Measurements from ENCODE around the gene BMERB1. TPM values are rescaled to one million over a fixed set of nuclear protein-coding genes. Genes with fewer than 3 reads are reported as not detected.
"Not testable (repeated sequence)": the region's sequence is repeated elsewhere in the genome, so short reads cannot be mapped to it uniquely, and the experiment has no call there.

BMERB1 gene
- 10.6 and 12.8 TPM in 2 replicates for total RNA-seq

DNA sequence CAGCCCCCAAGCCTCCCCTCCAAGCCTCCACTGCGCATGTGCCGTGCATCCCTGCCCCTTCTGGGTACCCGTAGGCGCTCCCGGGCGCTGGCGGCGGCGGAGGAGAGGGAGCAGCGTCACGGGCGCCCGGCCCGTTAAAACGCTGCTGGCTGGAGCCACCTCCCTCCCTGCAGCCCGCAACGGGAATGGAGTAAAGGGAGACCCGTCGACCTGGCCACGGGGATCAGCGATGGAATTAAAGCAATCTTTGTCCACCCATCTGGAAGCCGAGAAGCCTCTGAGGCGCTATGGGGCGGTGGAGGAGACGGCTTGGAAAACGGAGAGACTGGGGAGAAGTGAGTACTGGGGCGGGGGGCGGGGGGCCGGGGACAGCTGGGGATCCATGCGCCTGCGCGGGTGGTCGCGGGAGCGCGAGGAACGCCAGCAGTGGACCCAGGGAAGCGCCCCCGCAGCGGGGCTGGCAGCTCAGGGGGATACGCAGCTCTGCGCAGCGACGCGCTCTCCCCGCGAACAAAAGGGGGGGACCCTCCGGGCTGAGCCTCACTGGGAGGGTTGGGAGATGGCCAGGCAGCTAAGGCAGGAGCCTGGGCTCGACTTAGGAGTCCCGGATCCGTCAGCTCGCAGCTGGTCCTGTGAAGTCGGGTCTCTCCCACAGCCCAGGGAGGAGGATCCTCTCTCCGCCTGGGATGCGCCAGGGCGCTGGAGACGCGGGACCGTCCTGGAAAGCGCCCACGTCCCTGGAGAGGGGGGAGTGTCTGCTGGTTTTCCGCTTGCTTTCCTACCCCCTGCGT, at the start of gene BMERB1:
TSS of gene BMERB1 (plus strand) at position 164 of the 791 bp plus-strand sequence. CDS start at position 230, 66 bp downstream.
- Mint-ChIP-seq H3K27ac (no peak within 1 kb of the TSS), H3K4me3 (ENCODE audit: low read depth) (peak within 1 kb of the TSS; percentile 86), H3K9me3 (no peaks in the 10 kb centered on the region), H3K36me3 (ENCODE audit: low read depth) (peaks cover 4% of the 10 kb centered on the region), H3K27me3 (ENCODE audit: low read depth) (peaks cover 22% of the 10 kb centered on the region), H3K4me1 (ENCODE audit: low read depth) (peaks cover 18% of the 10 kb centered on the region)
- intact Hi-C loops (cut with micrococcal nuclease), result no loop called here
- peak; percentile 33 for DNase-seq (ENCODE audit: low spot score)

DNA sequence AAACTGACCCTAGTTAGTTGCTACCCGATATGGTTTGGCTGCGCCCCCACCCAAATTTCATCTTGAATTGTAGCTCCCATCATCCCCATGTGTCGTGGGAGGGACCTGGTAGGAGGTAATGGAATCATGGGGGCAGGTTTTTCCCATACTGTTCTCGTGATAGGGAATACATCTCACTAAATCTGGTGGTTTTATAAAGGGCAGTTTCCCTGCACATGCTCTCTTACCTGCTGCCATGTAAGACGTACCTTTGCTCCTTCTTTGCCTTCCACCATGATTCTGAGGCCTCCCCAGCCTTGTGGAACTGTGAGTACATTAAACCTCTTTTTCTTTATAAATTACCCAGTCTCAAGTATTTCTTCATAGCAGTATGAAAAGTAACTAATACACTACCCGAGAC, 46.3 kb upstream of the BMERB1 start:
- DNase-seq (ENCODE audit: low spot score); intact Hi-C loops (cut with micrococcal nuclease); H3K9me3 Mint-ChIP-seq; H3K4me3 Mint-ChIP-seq (ENCODE audit: low read depth); H3K27me3 Mint-ChIP-seq (ENCODE audit: low read depth); H3K36me3 Mint-ChIP-seq (ENCODE audit: low read depth); H3K4me1 Mint-ChIP-seq (ENCODE audit: low read depth); H3K27ac Mint-ChIP-seq: not testable (repeated sequence)

DNA sequence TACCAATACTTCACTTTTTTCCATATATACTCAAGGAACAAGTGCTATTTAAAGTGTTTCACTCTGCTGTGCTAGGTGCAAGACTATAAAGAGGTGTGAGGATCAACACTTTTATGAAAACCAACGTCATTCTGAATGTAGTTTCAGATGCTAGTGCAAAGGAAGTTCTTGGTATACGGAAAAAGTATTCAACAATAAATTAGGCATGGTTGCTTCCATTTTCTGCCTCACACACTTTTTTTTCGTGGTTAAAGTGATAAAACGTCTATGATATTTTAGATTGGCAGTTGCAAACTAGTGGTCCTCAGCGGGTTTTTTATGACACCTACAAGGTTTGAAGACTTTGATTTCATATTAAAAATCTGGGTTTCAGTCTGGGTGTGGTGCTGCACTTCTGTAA, 44.5 kb upstream of the BMERB1 start:
- H3K4me3 Mint-ChIP-seq (ENCODE audit: low read depth); H3K4me1 Mint-ChIP-seq (ENCODE audit: low read depth); DNase-seq (ENCODE audit: low spot score); H3K27ac Mint-ChIP-seq; H3K36me3 Mint-ChIP-seq (ENCODE audit: low read depth); H3K9me3 Mint-ChIP-seq; intact Hi-C loops (cut with micrococcal nuclease): not testable (repeated sequence)
- H3K27me3 Mint-ChIP-seq (ENCODE audit: low read depth), result peaks cover 14% of the 10 kb centered on the region

DNA sequence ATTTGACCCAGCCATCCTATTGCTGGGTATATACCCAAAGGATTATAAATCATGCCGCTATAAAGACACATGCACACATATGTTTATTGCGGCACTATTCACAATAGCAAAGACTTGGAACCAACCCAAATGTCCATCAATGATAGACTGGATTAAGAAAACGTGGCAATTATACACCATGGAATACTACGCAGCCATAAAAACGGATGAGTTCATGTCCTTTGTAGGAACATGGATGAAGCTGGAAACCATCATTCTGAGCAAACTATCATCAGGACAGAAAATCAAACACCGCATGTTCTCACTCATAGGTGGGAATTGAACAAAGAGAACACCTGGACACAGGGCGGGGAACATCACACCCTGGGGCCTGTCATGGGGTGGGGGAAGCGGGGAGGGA, 41.4 kb upstream of the BMERB1 start:
- H3K9me3 Mint-ChIP-seq; H3K27ac Mint-ChIP-seq; H3K36me3 Mint-ChIP-seq (ENCODE audit: low read depth); DNase-seq (ENCODE audit: low spot score); H3K4me3 Mint-ChIP-seq (ENCODE audit: low read depth); intact Hi-C loops (cut with micrococcal nuclease); H3K4me1 Mint-ChIP-seq (ENCODE audit: low read depth): not testable (repeated sequence)
- H3K27me3 Mint-ChIP-seq (ENCODE audit: low read depth), result peaks cover 28% of the 10 kb centered on the region

DNA sequence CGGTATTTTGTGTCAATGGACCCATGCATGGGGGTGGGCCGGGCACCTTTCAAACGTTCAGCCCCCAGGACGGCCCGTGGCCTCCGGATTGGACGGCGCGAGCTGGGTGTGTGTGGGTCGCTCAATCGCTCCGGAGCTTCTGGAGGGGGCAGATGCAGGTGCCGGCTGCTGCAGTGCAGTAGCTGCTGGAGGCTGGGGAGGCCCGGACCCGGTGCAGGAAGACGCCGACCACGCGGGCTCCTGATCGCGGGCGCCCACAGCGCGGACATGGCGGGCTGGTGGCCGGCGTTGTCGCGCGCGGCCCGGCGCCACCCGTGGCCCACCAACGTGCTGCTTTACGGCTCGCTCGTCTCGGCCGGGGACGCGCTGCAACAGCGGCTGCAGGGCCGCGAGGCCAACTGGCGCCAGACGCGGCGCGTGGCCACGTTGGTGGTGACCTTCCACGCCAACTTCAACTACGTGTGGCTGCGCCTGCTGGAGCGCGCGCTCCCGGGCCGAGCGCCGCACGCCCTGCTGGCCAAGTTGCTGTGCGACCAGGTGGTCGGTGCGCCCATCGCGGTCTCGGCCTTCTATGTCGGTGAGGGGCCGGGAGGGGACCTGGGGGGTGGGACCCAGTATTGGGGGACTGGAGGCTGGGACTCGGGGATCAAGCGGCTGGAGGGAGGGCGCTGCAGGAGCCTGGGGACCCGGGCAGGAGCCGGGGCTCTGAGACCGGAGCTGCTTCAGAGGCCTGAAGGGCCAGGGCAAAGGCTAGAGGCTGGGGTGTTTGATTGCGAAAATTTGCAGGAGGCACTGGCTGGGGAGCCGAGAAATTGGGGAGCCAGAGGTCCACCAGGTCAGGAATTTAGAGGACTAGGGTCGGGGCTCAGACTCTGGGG, 38.5 kb upstream of the BMERB1 start, which contains the start of gene MPV17L:
TSS of gene MPV17L (plus strand) at position 124 of the 878 bp plus-strand sequence. CDS start at position 268, 144 bp downstream.
- intact Hi-C loops (cut with micrococcal nuclease); DNase-seq (ENCODE audit: low spot score); H3K27ac Mint-ChIP-seq; H3K4me1 Mint-ChIP-seq (ENCODE audit: low read depth); H3K9me3 Mint-ChIP-seq; H3K36me3 Mint-ChIP-seq (ENCODE audit: low read depth); H3K4me3 Mint-ChIP-seq (ENCODE audit: low read depth): not testable (repeated sequence)
- peaks cover 34% of the 10 kb centered on the region for H3K27me3 Mint-ChIP-seq (ENCODE audit: low read depth)

DNA sequence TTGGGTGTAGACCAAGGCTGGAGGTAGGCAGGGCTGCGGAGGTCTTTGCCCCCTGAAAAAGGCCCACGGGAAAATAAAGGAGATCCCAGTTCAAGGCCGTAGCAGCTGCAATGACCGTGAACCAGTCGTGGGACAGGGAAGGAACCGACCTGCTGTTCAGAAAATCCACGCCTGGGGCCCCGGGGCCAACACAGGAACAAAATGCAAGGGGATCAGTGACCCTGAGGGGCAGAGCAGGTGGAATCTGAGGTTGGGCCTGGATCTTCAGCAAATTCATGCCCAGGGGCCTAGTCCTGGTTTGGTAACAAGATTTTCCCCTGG, 37.9 kb upstream of the BMERB1 start:
- H3K27ac Mint-ChIP-seq; H3K9me3 Mint-ChIP-seq; H3K36me3 Mint-ChIP-seq (ENCODE audit: low read depth); H3K4me1 Mint-ChIP-seq (ENCODE audit: low read depth); intact Hi-C loops (cut with micrococcal nuclease); H3K4me3 Mint-ChIP-seq (ENCODE audit: low read depth); DNase-seq (ENCODE audit: low spot score): not testable (repeated sequence)
- peaks cover 34% of the 10 kb centered on the region for H3K27me3 Mint-ChIP-seq (ENCODE audit: low read depth)

DNA sequence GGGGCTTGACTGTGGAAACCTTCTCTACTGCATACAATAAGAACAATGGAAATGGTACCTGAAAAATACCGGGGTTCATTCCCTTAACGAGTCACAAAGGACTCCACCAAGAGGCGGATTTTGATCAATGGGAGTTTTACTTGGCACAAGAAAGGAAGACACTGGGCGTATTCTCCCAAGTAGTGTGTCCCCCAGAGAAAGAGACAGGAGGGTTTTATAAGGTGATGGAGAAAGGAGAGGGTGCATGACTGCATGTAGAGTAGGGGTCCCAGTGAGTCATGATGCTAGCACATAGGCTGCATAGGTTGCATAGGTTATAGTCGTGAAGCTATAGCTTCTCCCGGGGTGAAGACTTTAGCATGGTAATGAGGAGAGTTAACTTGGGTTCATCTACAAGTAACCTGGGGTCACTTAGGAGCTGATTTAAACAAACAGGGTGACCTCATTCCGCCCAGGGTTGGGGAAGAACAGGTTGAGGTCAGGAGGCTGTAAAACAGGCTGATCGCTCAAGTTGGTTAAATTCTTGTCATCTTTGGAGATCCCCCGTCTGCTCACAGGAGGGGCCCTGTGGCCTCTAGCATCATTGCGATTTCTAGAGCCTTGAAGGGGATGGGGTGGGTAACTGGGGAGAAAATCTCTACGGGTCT, 37.3 kb upstream of the BMERB1 start:
- Mint-ChIP-seq H3K4me3 (ENCODE audit: low read depth) (no peak overlapping the region), H3K36me3 (ENCODE audit: low read depth) (no peaks in the 10 kb centered on the region), H3K4me1 (ENCODE audit: low read depth) (no peaks in the 10 kb centered on the region), H3K9me3 (no peaks in the 10 kb centered on the region), H3K27me3 (ENCODE audit: low read depth) (peaks cover 34% of the 10 kb centered on the region), H3K27ac (no peak overlapping the region)
- intact Hi-C loops (cut with micrococcal nuclease), result no loop called here
- no peak for DNase-seq (ENCODE audit: low spot score)

DNA sequence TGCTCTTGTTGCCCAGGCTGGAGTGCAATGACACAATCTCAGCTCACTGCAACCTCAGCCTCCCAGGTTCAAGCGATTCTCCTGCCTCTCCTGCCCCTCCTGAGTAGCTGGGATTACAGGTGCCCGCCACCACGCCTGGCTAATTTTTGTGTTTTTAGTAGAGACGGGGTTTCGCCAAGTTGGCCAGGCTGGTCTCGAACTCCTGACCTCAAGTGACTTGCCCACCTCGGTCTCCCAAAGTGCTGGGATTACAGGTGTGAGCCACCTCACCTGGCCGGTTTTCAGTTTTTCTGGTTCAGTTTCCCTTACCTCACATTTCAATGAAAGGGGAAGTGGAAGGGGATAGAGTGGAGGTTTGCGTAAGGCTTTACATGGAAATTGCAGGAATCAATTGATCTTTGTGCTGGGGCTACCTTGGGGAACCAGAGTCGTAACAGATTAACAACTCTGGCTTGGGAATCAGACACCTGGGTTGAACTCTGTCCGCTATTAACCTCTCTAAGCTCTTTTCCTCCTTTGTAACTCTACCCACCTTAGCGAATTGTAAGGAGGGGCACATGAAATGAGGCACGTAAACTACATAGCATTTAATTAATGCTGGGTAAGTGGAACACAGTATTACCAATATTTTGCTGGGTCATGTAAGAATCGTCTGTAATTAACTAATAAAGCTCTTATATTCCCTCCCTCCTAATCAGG, 35.6 kb upstream of the BMERB1 start:
- no peak overlapping the region for H3K4me3 Mint-ChIP-seq (ENCODE audit: low read depth)
- peaks cover 28% of the 10 kb centered on the region for H3K27me3 Mint-ChIP-seq (ENCODE audit: low read depth)
- no peaks in the 10 kb centered on the region for H3K36me3 Mint-ChIP-seq (ENCODE audit: low read depth)
- H3K9me3 Mint-ChIP-seq, result no peaks in the 10 kb centered on the region
- intact Hi-C loops (cut with micrococcal nuclease), result no loop called here
- DNase-seq (ENCODE audit: low spot score), result no peak
- H3K27ac Mint-ChIP-seq, result no peak overlapping the region
- no peaks in the 10 kb centered on the region for H3K4me1 Mint-ChIP-seq (ENCODE audit: low read depth)

DNA sequence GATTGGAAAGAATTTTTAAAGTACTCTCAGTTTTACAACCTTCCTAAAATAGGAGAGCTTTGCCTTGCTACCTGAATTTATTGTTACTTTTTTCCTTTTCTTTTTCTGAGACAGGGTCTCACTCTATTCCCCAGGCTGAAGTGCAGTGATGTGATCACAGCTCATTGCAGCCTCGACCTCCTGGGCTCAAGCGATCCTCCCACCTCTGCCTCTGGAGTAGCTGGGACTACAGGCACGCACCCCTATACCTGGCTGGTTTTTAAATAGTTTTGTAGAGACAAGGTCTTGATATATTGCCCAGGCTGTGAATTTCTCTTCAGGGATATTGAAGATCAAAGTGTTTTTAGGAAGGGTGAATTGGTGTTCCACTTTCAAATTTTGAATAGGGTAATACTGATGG, 35.1 kb upstream of the BMERB1 start:
- Mint-ChIP-seq H3K27me3 (ENCODE audit: low read depth) (peaks cover 26% of the 10 kb centered on the region), H3K9me3 (no peaks in the 10 kb centered on the region), H3K4me3 (ENCODE audit: low read depth) (no peak overlapping the region), H3K27ac (no peak overlapping the region), H3K4me1 (ENCODE audit: low read depth) (no peaks in the 10 kb centered on the region), H3K36me3 (ENCODE audit: low read depth) (no peaks in the 10 kb centered on the region)
- no peak for DNase-seq (ENCODE audit: low spot score)
- intact Hi-C loops (cut with micrococcal nuclease), result no loop called here

DNA sequence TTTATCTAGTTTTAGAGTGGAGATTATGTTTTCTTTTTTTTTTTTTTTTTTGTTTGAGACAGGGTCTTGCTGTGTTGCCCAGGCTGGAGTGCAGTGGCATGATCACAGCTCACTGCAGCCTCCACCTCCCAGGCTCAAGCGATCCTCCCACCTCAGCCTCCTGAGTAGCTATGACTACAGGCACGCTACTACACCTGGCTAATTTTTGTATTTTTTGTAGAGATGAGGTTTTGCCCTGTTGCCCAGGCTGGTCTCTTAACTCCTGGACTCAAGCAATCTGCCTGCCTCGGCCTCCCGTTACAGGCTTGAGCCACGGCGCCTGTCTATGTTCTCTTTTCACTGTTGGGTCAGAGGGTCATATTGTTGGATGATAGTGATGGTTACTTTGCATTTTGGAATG, 34.1 kb upstream of the BMERB1 start:
- H3K4me3 Mint-ChIP-seq (ENCODE audit: low read depth); intact Hi-C loops (cut with micrococcal nuclease); H3K4me1 Mint-ChIP-seq (ENCODE audit: low read depth); DNase-seq (ENCODE audit: low spot score); H3K9me3 Mint-ChIP-seq; H3K27ac Mint-ChIP-seq; H3K36me3 Mint-ChIP-seq (ENCODE audit: low read depth): not testable (repeated sequence)
- H3K27me3 Mint-ChIP-seq (ENCODE audit: low read depth), result peaks cover 20% of the 10 kb centered on the region

DNA sequence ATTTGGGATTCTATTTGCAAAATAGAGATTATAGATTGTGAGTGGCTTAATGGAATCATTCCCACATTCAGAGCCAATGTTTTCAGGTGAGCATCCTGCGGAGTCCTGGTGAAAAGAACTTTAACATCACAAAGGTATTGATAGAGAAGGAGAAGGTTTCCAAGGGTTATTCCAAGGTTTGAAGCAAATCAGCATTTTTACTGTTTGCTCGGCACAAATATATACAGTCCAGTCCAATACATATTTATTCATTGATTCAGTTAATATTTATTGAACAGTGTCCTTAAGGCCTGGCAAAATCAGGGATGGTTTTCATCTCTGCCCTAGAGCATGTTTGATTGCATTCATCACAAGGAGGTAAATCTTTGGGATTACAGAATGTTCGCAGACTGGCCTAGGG, 32.4 kb upstream of the BMERB1 start:
- H3K9me3 Mint-ChIP-seq, result no peaks in the 10 kb centered on the region
- H3K27me3 Mint-ChIP-seq (ENCODE audit: low read depth), result peaks cover 11% of the 10 kb centered on the region
- intact Hi-C loops (cut with micrococcal nuclease), result no loop called here
- no peaks in the 10 kb centered on the region for H3K36me3 Mint-ChIP-seq (ENCODE audit: low read depth)
- no peak overlapping the region for H3K4me3 Mint-ChIP-seq (ENCODE audit: low read depth)
- no peak overlapping the region for H3K27ac Mint-ChIP-seq
- H3K4me1 Mint-ChIP-seq (ENCODE audit: low read depth), result no peaks in the 10 kb centered on the region
- DNase-seq (ENCODE audit: low spot score), result no peak

DNA sequence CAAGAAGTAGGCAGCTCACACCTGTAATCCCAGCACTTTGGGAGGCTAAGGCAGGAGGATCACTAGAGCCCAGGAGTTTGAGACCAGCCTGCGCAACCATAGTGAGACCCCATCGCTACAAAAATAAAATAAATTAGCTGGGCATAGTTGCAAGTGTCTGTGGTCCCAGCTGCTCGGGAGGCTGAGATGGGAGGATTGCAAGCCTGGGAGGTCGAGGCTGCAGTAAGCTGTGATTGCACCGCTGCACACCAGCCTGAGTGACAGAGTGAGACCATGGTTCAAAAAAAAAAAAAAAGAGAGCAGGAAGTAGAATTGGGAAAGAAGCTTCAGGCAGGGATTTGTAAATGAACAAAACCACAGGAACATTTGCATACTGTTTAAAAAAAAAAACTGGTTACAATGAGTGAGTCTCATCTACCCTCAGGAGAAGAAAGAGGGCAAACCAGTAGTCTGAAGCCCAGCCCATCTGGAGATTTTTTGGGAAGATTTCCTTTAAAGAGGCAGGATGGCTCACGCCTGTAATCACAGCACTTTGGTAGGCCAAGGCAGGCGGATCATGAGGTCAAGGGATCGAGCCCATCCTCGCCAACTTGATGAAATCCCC, 30.9 kb upstream of the BMERB1 start:
- Mint-ChIP-seq H3K4me3 (ENCODE audit: low read depth) (no peak overlapping the region), H3K27ac (no peak overlapping the region), H3K27me3 (ENCODE audit: low read depth) (peaks cover 6% of the 10 kb centered on the region), H3K36me3 (ENCODE audit: low read depth) (no peaks in the 10 kb centered on the region), H3K4me1 (ENCODE audit: low read depth) (no peaks in the 10 kb centered on the region), H3K9me3 (no peaks in the 10 kb centered on the region)
- DNase-seq (ENCODE audit: low spot score), result no peak
- intact Hi-C loops (cut with micrococcal nuclease), result no loop called here

All from activated T-helper 2 cell treated with anti-CD3 and anti-CD28 coated beads, Interferon-gamma antibody, Interleukin-2, Interleukin-4, amounts not matched to agents 10 μg/mL and 5 μg/mL and 100 μg/mL, durations not matched to agents 14 hours and 24 hours and 36 hours (primary cell).